GM08714 (cell line): ENCODE results near the gene TMEM217.

Experiments used
- H3K4me3 ChIP-seq: fragments of 200-500 bp; sonication (Bioruptor generic); 2 replicates; pipeline ENCODE4 v1.5.1; 2014; ENCODE audit warnings: mild to moderate bottlenecking, low read length, inconsistent platforms
- ZNF274 ChIP-seq: IDR thresholded peaks from 2 replicates; pipeline ENCODE4 v1.6.1; 2012; ENCODE audit warnings: mild to moderate bottlenecking, low read depth, low read length

TMEM217 gene

GRCh38 chr6:37222992-37223391, 35.0 kb downstream of the TMEM217 start:
- H3K4me3 ChIP-seq, result peak overlapping the region; percentile 57; the same call in 1 of the 2 replicates
- TF ChIP-seq ZNF274, result no peak

GRCh38 chr6:37222125-37222967, 35.6 kb downstream of the TMEM217 start:
- no peak for TF ChIP-seq ZNF274
- H3K4me3 ChIP-seq, result peak overlapping the region; percentile 57; the same call in 1 of the 2 replicates

- peak overlapping the region; percentile 57; the same call in 1 of the 2 replicates for H3K4me3 ChIP-seq
- no peak for TF ChIP-seq ZNF274
Observed at GRCh38 chr6:37221585-37222124, 36.3 kb downstream of the TMEM217 start.

- no peak overlapping the region for H3K4me3 ChIP-seq
- TF ChIP-seq ZNF274, result no peak
Observed at GRCh38 chr6:37218511-37218910, 39.4 kb downstream of the TMEM217 start.

- no peak for TF ChIP-seq ZNF274
- H3K4me3 ChIP-seq, result no peak overlapping the region
Observed at GRCh38 chr6:37218061-37218460, 39.9 kb downstream of the TMEM217 start.

GRCh38 chr6:37212268-37212667, 45.7 kb downstream of the TMEM217 start:
- no peak for TF ChIP-seq ZNF274

GRCh38 chr6:37210313-37210968, 47.5 kb downstream of the TMEM217 start:
- H3K4me3 ChIP-seq, result no peak overlapping the region
- TF ChIP-seq ZNF274, result no peak

More at GRCh38 chr6:37212268-37212667, 45.7 kb downstream of the TMEM217 start:
- H3K4me3 ChIP-seq, result no peak overlapping the region

- TF ChIP-seq ZNF274, result no peak
- H3K4me3 ChIP-seq, result no peak overlapping the region
Observed at GRCh38 chr6:37209461-37210205, 48.3 kb downstream of the TMEM217 start.

GRCh38 chr6:37208793-37209192, 49.2 kb downstream of the TMEM217 start:
- no peak for TF ChIP-seq ZNF274
- no peak overlapping the region for H3K4me3 ChIP-seq

GRCh38 chr6:37207903-37208456, 50.0 kb downstream of the TMEM217 start:
- TF ChIP-seq ZNF274, result no peak
- no peak overlapping the region for H3K4me3 ChIP-seq

- no peak overlapping the region for H3K4me3 ChIP-seq
- no peak for TF ChIP-seq ZNF274
Observed at GRCh38 chr6:37206622-37207021, 51.3 kb downstream of the TMEM217 start.

- H3K4me3 ChIP-seq, result no peak overlapping the region
- no peak for TF ChIP-seq ZNF274
Observed at GRCh38 chr6:37205997-37206340, 52.0 kb downstream of the TMEM217 start.

- no peak for TF ChIP-seq ZNF274
- no peak overlapping the region for H3K4me3 ChIP-seq
Observed at GRCh38 chr6:37205175-37205996, 52.6 kb downstream of the TMEM217 start.
